ENCODE results near the gene KCNMA1.

The KCNMA1 gene

GRCh38 chr10:77101341-77101740, 536.3 kb downstream of the KCNMA1 start:
- DNase-seq = no peak

GRCh38 chr10:77099136-77099535, 538.5 kb downstream of the KCNMA1 start:
- DNase-seq = no peak

- DNase-seq = no peak
Observed at GRCh38 chr10:77097625-77098024, 540.0 kb downstream of the KCNMA1 start.

GRCh38 chr10:77093126-77093525, 544.5 kb downstream of the KCNMA1 start:
- no peak for DNase-seq

GRCh38 chr10:77091597-77092165, 545.9 kb downstream of the KCNMA1 start:
- no peak for DNase-seq

- no peak for DNase-seq
Observed at GRCh38 chr10:77090381-77091356, 546.9 kb downstream of the KCNMA1 start.

- DNase-seq = no peak
Observed at GRCh38 chr10:77087366-77087765, 550.2 kb downstream of the KCNMA1 start.

- no peak for DNase-seq
Observed at GRCh38 chr10:77086081-77086480, 551.5 kb downstream of the KCNMA1 start.

- DNase-seq = no peak
Observed at GRCh38 chr10:77085344-77085743, 552.3 kb downstream of the KCNMA1 start.

GRCh38 chr10:77084431-77085144, 553.0 kb downstream of the KCNMA1 start:
- no peak for DNase-seq

GRCh38 chr10:77082601-77083252, 554.9 kb downstream of the KCNMA1 start:
- peak; percentile 14 to 53 (median 37) for DNase-seq

- no peak for DNase-seq
Observed at GRCh38 chr10:77081481-77081891, 556.1 kb downstream of the KCNMA1 start.

- DNase-seq = no peak
Observed at GRCh38 chr10:77080361-77081027, 557.1 kb downstream of the KCNMA1 start.

GRCh38 chr10:77079592-77080300, 557.9 kb downstream of the KCNMA1 start:
- DNase-seq = peak; percentile 56 to 87 (median 76)

GRCh38 chr10:77077316-77077945, 560.2 kb downstream of the KCNMA1 start:
- DNase-seq = peak; percentile 4 to 43 (median 22)

- DNase-seq = peak; percentile 42 to 66 (median 52)
Observed at GRCh38 chr10:77075926-77076325, 561.7 kb downstream of the KCNMA1 start.

GRCh38 chr10:77074104-77074624, 563.4 kb downstream of the KCNMA1 start:
- no peak for DNase-seq

GRCh38 chr10:77073663-77073960, 564.0 kb downstream of the KCNMA1 start:
- DNase-seq = no peak

- no peak for DNase-seq
Observed at GRCh38 chr10:77072836-77073662, 564.6 kb downstream of the KCNMA1 start.

GRCh38 chr10:77072361-77072835, 565.2 kb downstream of the KCNMA1 start:
- no peak for DNase-seq

All from suppressor macrophage (primary cell).